HEK293 (cell line): ENCODE results near the gene GRIK4.
A peak's percentile ranks its signal among the peaks of the same experiment; 100 is the strongest.

Experiments
- CTCF ChIA-PET: fragments of 350-600 bp; formaldehyde crosslinking; extraction: SDS; loops from one replicate; lab custom pipeline; 2021; ENCODE audit warnings: antibody characterized with exemption; lab: Yijun Ruan, JAX
- POLR2A ChIA-PET: fragments of 300-600 bp; formaldehyde crosslinking; extraction: SDS; loops from one replicate; lab custom pipeline; 2020; ENCODE audit warnings: antibody characterized with exemption, inconsistent platforms; lab: Yijun Ruan, JAX
- H3K27ac ChIP-seq: fragments of 200-500 bp; sonication (Bioruptor generic); 2 replicates; pipeline ENCODE4 v1.5.1; 2014; ENCODE audit warnings: low read depth, low read length, control low read depth, inconsistent platforms; ENCODE audit errors: extremely low read depth
- H3K36me3 ChIP-seq, 2 experiments: fragments of 200-500 bp in 1 of 2; sonication (Bioruptor generic) in 1 of 2; 1 replicate in 1 of 2; 2 replicates in 1 of 2; pipeline ENCODE4 v1.5.1; 2014 to 2017; ENCODE audit warnings: inconsistent platforms in 2 of 2, low read length in 2 of 2; ENCODE audit not compliant: control insufficient read depth in 2 of 2, insufficient read depth in 1 of 2
- H3K4me1 ChIP-seq: fragments of 200-500 bp; sonication (Bioruptor generic); 2 replicates; pipeline ENCODE4 v1.5.1; 2014; ENCODE audit warnings: mild to moderate bottlenecking, low read length, inconsistent platforms; ENCODE audit not compliant: control insufficient read depth, insufficient read depth
- H3K4me3 ChIP-seq: 2 replicates; pipeline ENCODE4 v1.5.1; 2011; ENCODE audit warnings: low read depth, mild to moderate bottlenecking, control low read depth, low read length, moderate library complexity
- H3K9me3 ChIP-seq: fragments of 200-500 bp; sonication (Bioruptor generic); 2 replicates; pipeline ENCODE4 v1.5.1; 2014; ENCODE audit warnings: low read depth, low read length, inconsistent platforms; ENCODE audit not compliant: control insufficient read depth, insufficient read depth
- GLI2 ChIP-seq: fragments of 450-650 bp; formaldehyde crosslinking; IDR thresholded peaks from 2 replicates; pipeline ENCODE4; 2017; ENCODE audit warnings: missing biosample characterization, missing genetic modification characterization, low read depth, borderline replicate concordance
- MEIS1 ChIP-seq: sonication (generic); formaldehyde crosslinking; IDR thresholded peaks from 2 replicates; pipeline ENCODE4 v1.8.1; 2022; ENCODE audit warnings: missing genetic modification reagents, mild to moderate bottlenecking, borderline replicate concordance
- MZF1 ChIP-seq: fragments of 450-650 bp; formaldehyde crosslinking; IDR thresholded peaks from 2 replicates; pipeline ENCODE4 v1.5.1; 2017; ENCODE audit warnings: missing biosample characterization, missing genetic modification characterization, borderline replicate concordance
- SALL2 ChIP-seq: fragments of 450-650 bp; formaldehyde crosslinking; IDR thresholded peaks from 2 replicates; pipeline ENCODE4 v1.5.0; 2017; ENCODE audit warnings: missing biosample characterization, mild to moderate bottlenecking, missing genetic modification characterization, borderline replicate concordance
- SP7 ChIP-seq: fragments of 450-650 bp; formaldehyde crosslinking; IDR thresholded peaks from 2 replicates; pipeline ENCODE4 v1.5.1; 2016; ENCODE audit warnings: missing biosample characterization, missing genetic modification characterization
- ZIC2 ChIP-seq: fragments of 450-650 bp; formaldehyde crosslinking; IDR thresholded peaks from 2 replicates; pipeline ENCODE4 v1.5.1; 2016; ENCODE audit warnings: missing biosample characterization, missing genetic modification characterization
- ZNF10 ChIP-seq: fragments of 450-650 bp; formaldehyde crosslinking; IDR thresholded peaks from 2 replicates; pipeline ENCODE4 v1.5.1; 2017; ENCODE audit warnings: missing biosample characterization, missing genetic modification characterization
- ZNF16 ChIP-seq: fragments of 450-650 bp; formaldehyde crosslinking; IDR thresholded peaks from 2 replicates; pipeline ENCODE4 v1.5.1; 2016; ENCODE audit warnings: low read depth, missing biosample characterization, missing genetic modification characterization
- ZNF169 ChIP-seq: fragments of 450-650 bp; formaldehyde crosslinking; IDR thresholded peaks from 2 replicates; pipeline ENCODE4 v1.5.1; 2016; ENCODE audit warnings: missing biosample characterization, missing genetic modification characterization
- ZNF211 ChIP-seq: fragments of 450-650 bp; formaldehyde crosslinking; IDR thresholded peaks from 2 replicates; pipeline ENCODE4 v1.5.1; 2016; ENCODE audit warnings: low read depth, missing biosample characterization, missing genetic modification characterization
- ZNF214 ChIP-seq: fragments of 450-650 bp; formaldehyde crosslinking; IDR thresholded peaks from 2 replicates; pipeline ENCODE4 v1.5.1; 2017; ENCODE audit warnings: missing biosample characterization, mild to moderate bottlenecking, missing genetic modification characterization, borderline replicate concordance
- ZNF23 ChIP-seq: fragments of 450-650 bp; formaldehyde crosslinking; IDR thresholded peaks from 2 replicates; pipeline ENCODE4 v1.5.1; 2016; ENCODE audit warnings: missing biosample characterization, missing genetic modification characterization, borderline replicate concordance
- ZNF266 ChIP-seq: fragments of 450-650 bp; formaldehyde crosslinking; IDR thresholded peaks from 2 replicates; pipeline ENCODE4 v1.5.1; 2016; ENCODE audit warnings: missing biosample characterization, missing genetic modification characterization, low read depth
- ZNF324 ChIP-seq: fragments of 450-650 bp; formaldehyde crosslinking; IDR thresholded peaks from 2 replicates; pipeline ENCODE4 v1.5.1; 2016; ENCODE audit warnings: missing biosample characterization, missing genetic modification characterization
- ZNF391 ChIP-seq: fragments of 450-650 bp; formaldehyde crosslinking; IDR thresholded peaks from 2 replicates; pipeline ENCODE4 v1.5.1; 2016; ENCODE audit warnings: low read depth, missing biosample characterization, missing genetic modification characterization, borderline replicate concordance
- ZNF394 ChIP-seq: fragments of 450-650 bp; formaldehyde crosslinking; IDR thresholded peaks from 2 replicates; pipeline ENCODE4 v1.5.1; 2016; ENCODE audit warnings: missing biosample characterization, missing genetic modification characterization, mild to moderate bottlenecking, moderate library complexity, borderline replicate concordance
- ZNF510 ChIP-seq: fragments of 450-650 bp; formaldehyde crosslinking; IDR thresholded peaks from 2 replicates; pipeline ENCODE4 v1.5.1; 2018; ENCODE audit warnings: mild to moderate bottlenecking, missing genetic modification characterization, missing biosample characterization; ENCODE audit not compliant: insufficient replicate concordance
- ZNF560 ChIP-seq: fragments of 450-650 bp; formaldehyde crosslinking; IDR thresholded peaks from 2 replicates; pipeline ENCODE4 v1.5.1; 2017; ENCODE audit warnings: missing biosample characterization, missing genetic modification characterization, borderline replicate concordance
- ZNF747 ChIP-seq: fragments of 450-650 bp; formaldehyde crosslinking; IDR thresholded peaks from 2 replicates; pipeline ENCODE4 v1.5.1; 2016; ENCODE audit warnings: missing biosample characterization, missing genetic modification characterization
- ZNF777 ChIP-seq: fragments of 450-650 bp; formaldehyde crosslinking; IDR thresholded peaks from 2 replicates; pipeline ENCODE4 v1.5.1; 2017; ENCODE audit warnings: missing biosample characterization, missing genetic modification characterization, borderline replicate concordance
- ZNF792 ChIP-seq: fragments of 450-650 bp; formaldehyde crosslinking; IDR thresholded peaks from 2 replicates; pipeline ENCODE4 v1.5.1; 2016; ENCODE audit warnings: missing biosample characterization, missing genetic modification characterization
- TF ChIP-seq, protein P1 (sequence below): fragments of 450-650 bp; formaldehyde crosslinking; IDR thresholded peaks from 2 replicates; pipeline ENCODE4 v1.5.1; 2017; ENCODE audit warnings: missing biosample characterization, mild to moderate bottlenecking, missing genetic modification characterization, moderate library complexity
- TF ChIP-seq, protein P2 (sequence below): fragments of 450-650 bp; formaldehyde crosslinking; optimal IDR thresholded peaks from 2 replicates; pipeline ENCODE3; 2016; ENCODE audit warnings: missing biosample characterization, mild to moderate bottlenecking, missing genetic modification characterization

GRIK4 gene

DNA sequence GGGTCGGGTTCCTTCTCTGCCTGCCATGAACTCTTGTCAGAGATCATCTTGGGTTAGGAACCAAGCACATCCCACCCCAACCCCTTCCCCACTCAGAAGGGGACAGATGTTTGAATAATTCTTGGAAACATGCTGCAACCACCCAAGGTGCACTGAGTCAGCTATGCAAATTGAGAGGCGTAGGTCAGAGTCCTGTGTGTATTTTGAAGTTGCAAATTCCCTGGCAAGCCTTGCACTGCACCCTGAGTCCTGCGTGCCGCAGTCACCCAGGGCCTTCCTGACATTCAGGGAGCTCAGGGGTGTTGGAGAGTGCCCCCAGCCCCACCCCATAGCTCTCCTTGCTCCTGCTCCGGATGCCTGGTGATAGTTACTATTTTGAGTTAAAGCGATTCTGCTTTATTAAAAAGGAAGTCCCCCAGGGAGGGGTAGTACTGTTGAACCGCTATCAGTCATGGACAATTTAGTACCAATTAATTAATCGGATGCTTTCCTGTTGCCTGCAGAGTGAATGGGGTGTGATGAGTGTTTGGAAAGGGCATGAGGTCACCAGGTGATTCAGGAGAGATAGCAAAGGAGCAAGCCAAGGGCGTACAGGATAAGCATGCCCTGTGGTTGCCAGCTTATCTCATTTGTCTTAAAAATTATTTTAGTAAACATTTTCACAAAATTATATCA lies 123.7 kb downstream of the GRIK4 start (continued):
- TF ChIP-seq GLI2 (tag by site-specific recombination) (no peak), ZNF169 (tag by site-specific recombination) (no peak), ZNF792 (tag by site-specific recombination) (no peak), ZNF266 (tag by site-specific recombination) (no peak), SP7 (no peak), MZF1 (tag by site-specific recombination) (no peak), ZNF510 (tag by site-specific recombination) (no peak), ZNF777 (tag by site-specific recombination) (no peak)
- TF ChIP-seq, protein P1, sequence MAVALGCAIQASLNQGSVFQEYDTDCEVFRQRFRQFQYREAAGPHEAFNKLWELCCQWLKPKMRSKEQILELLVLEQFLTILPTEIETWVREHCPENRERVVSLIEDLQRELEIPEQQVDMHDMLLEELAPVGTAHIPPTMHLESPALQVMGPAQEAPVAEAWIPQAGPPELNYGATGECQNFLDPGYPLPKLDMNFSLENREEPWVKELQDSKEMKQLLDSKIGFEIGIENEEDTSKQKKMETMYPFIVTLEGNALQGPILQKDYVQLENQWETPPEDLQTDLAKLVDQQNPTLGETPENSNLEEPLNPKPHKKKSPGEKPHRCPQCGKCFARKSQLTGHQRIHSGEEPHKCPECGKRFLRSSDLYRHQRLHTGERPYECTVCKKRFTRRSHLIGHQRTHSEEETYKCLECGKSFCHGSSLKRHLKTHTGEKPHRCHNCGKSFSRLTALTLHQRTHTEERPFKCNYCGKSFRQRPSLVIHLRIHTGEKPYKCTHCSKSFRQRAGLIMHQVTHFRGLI (tag by site-specific recombination), result no peak

DNA sequence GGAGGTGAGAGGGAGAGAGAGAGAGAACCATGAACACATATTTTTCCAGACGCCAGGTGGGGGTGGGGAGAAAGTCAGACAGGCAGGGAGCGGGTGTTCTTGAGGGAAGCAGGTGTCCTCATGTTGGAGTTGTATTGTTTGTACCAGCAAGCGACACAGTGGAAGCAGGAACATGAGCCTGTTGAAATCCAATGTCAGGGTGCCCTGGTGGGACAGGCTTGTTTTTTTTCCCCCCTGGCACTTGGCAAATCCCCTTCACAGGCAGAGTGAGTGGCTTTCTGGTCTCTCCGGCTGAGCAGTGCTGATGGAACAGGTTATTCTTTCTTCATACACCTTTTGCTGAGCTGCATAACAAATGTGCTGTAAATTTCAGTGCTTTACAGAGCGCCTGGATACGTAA lies 125.6 kb downstream of the GRIK4 start:
- ChIA-PET POLR2A (no interaction called here), CTCF (interaction anchor here (0.7 kb wide), 1 partner anchor 42 kb away, joined by 3 read pairs; no protein-coding TSS in a partner anchor)
- Histone ChIP-seq H3K4me3 (no peak overlapping the region), H3K4me1 (no peaks in the 10 kb centered on the region), H3K27ac (no peak overlapping the region), H3K36me3 (no peaks in the 10 kb centered on the region), H3K9me3 (no peaks in the 10 kb centered on the region)
- peak; percentile 44 for TF ChIP-seq ZIC2 (tag by site-specific recombination)
- TF ChIP-seq MEIS1, result no peak
- TF ChIP-seq ZNF10 (tag by site-specific recombination), result no peak
- TF ChIP-seq ZNF16, result no peak
- TF ChIP-seq GLI2 (tag by site-specific recombination), result no peak
- TF ChIP-seq ZNF747 (tag by site-specific recombination), result no peak
- no peak for TF ChIP-seq ZNF391 (tag by site-specific recombination)

DNA sequence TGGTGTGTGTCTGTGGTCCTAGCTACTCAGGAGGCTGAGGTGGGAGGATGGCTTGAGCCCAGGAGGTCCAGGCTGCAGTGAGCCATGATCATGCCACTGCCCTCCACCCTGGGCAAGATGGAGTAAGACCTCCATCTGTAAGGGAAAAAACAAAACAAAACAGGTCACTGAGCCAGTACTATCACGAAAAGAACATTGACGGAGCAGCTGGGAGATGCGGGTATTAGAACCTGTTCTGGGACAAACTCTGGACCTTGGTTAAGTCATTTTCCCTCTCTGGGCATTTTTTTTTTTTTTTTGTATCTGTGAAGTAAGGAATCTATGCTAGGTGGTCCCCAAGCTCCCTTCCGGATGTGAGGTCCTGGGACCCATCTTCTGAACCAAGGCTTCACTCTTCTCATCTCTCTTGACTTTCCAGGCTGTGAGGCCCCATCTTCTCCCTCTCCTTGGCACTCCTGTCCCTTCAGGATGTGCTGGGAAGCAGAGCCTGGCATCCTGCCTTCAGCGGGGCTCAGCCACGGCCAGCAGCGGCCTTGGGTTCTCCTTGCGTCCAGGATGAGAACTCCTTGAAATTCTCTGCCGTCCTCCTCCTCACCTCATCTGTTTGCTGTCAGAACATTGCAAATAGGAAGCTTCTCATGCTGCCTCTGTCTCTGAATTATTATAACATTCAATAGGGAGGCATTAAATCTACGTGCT lies 130.8 kb downstream of the GRIK4 start:
- no peaks in the 10 kb centered on the region for H3K9me3 ChIP-seq
- POLR2A ChIA-PET, result interaction anchor here (0.7 kb wide), 1 partner anchor 35 kb away, joined by 3 read pairs; no protein-coding TSS in a partner anchor
- CTCF ChIA-PET, result interaction anchor here (0.6 kb wide), 1 partner anchor 160 kb away, joined by 3 read pairs; no protein-coding TSS in a partner anchor

More for the DNA sequence above, 130.8 kb downstream of the GRIK4 start:
- Histone ChIP-seq H3K4me3 (no peak overlapping the region), H3K4me1 (no peaks in the 10 kb centered on the region), H3K27ac (no peak overlapping the region), H3K36me3 (no peaks in the 10 kb centered on the region)
- no peak for TF ChIP-seq SALL2 (tag by site-specific recombination)
- TF ChIP-seq ZNF214 (tag by site-specific recombination), result no peak
- no peak for TF ChIP-seq ZNF560 (tag by site-specific recombination)
- TF ChIP-seq SP7, result no peak
- no peak for TF ChIP-seq ZNF211 (tag by site-specific recombination)
- TF ChIP-seq ZNF324 (tag by site-specific recombination), result no peak
- TF ChIP-seq, protein P1 (tag by site-specific recombination), result no peak
- TF ChIP-seq, protein P2, sequence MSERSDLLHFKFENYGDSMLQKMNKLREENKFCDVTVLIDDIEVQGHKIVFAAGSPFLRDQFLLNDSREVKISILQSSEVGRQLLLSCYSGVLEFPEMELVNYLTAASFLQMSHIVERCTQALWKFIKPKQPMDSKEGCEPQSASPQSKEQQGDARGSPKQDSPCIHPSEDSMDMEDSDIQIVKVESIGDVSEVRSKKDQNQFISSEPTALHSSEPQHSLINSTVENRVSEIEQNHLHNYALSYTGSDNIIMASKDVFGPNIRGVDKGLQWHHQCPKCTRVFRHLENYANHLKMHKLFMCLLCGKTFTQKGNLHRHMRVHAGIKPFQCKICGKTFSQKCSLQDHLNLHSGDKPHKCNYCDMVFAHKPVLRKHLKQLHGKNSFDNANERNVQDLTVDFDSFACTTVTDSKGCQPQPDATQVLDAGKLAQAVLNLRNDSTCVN (tag by site-specific recombination), result no peak
- TF ChIP-seq ZNF394 (tag by site-specific recombination), result no peak
- TF ChIP-seq ZNF23 (tag by site-specific recombination), result no peak
